A549 (cell line): ENCODE results near the gene TPST1.
"Not testable (repeated sequence)": the region's sequence is repeated elsewhere in the genome, so short reads cannot be mapped to it uniquely, and the experiment has no call there.

Experiments
- CBX8 ChIP-seq: fragments of 200-600 bp; sonication (generic); IDR thresholded peaks from 2 replicates; pipeline ENCODE4 v1.6.1; 2016
- CTCF ChIP-seq: fragments of >200 bp; sonication (Bioruptor Twin); formaldehyde crosslinking; IDR thresholded peaks from 3 replicates; pipeline ENCODE4 v1.5.1; 2016
- EP300 ChIP-seq, 2 experiments: fragments of >200 bp; sonication (Bioruptor Twin); formaldehyde crosslinking; IDR thresholded peaks; 2 replicates in 1 of 2; 3 replicates in 1 of 2; pipeline ENCODE4 v1.6.1; 2016 to 2017
- MAX ChIP-seq: IDR thresholded peaks from 2 replicates; pipeline ENCODE4 v1.6.1; 2012
- MAZ ChIP-seq: fragments of 150-350 bp; IDR thresholded peaks from 2 replicates; pipeline ENCODE4 v1.6.1; 2014; ENCODE audit warnings: antibody characterized with exemption, low read depth, low read length, borderline replicate concordance
- MYC ChIP-seq: IDR thresholded peaks from 2 replicates; pipeline ENCODE4 v1.6.1; 2012; ENCODE audit warnings: mild to moderate bottlenecking, inconsistent platforms, low read length, improper control_type of control experiment, borderline replicate concordance
- POLR2A ChIP-seq: IDR thresholded peaks from 2 replicates; pipeline ENCODE4 v1.6.1; 2012; ENCODE audit warnings: mild to moderate bottlenecking, low read length
- RCOR1 ChIP-seq: fragments of 150-350 bp; IDR thresholded peaks from 2 replicates; pipeline ENCODE4 v1.6.1; 2014; ENCODE audit warnings: antibody characterized with exemption, low read length, low read depth
- TF ChIP-seq, protein P1 (sequence below): fragments of 450-650 bp; IDR thresholded peaks from 2 replicates; pipeline ENCODE4 v1.6.1; 2014; ENCODE audit warnings: antibody characterized with exemption

- TF ChIP-seq CTCF; CBX8; MAZ; RCOR1; MYC; EP300 (IDR thresholded peaks at IDR 0.05); MAX; POLR2A: not testable (repeated sequence)
- TF ChIP-seq, protein P1, sequence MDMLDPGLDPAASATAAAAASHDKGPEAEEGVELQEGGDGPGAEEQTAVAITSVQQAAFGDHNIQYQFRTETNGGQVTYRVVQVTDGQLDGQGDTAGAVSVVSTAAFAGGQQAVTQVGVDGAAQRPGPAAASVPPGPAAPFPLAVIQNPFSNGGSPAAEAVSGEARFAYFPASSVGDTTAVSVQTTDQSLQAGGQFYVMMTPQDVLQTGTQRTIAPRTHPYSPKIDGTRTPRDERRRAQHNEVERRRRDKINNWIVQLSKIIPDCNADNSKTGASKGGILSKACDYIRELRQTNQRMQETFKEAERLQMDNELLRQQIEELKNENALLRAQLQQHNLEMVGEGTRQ, result not testable (repeated sequence)
These were observed 193.7 kb downstream of the TPST1 start for GRCh38 chr7:66398841-66399240.
